Measurements from ENCODE around the gene SPINK7.

Gene SPINK7

GRCh38 chr5:148290271-148291195 lies 21.7 kb upstream of the SPINK7 start (continued):
- TF ChIP-seq ZNF16 (tag by site-specific recombination; IDR thresholded peaks at IDR 0.05; ENCODE audit: low read depth), result no peak

GRCh38 chr5:148297731-148298130 lies 14.5 kb upstream of the SPINK7 start:
- TF ChIP-seq OSR2 (tag by site-specific recombination; IDR thresholded peaks at IDR 0.05) (no peak), ZNF473 (tag by site-specific recombination; IDR thresholded peaks at IDR 0.05) (no peak), IKZF3 (tag by site-specific recombination; IDR thresholded peaks at IDR 0.05) (no peak)
- TF ChIP-seq, protein P1, sequence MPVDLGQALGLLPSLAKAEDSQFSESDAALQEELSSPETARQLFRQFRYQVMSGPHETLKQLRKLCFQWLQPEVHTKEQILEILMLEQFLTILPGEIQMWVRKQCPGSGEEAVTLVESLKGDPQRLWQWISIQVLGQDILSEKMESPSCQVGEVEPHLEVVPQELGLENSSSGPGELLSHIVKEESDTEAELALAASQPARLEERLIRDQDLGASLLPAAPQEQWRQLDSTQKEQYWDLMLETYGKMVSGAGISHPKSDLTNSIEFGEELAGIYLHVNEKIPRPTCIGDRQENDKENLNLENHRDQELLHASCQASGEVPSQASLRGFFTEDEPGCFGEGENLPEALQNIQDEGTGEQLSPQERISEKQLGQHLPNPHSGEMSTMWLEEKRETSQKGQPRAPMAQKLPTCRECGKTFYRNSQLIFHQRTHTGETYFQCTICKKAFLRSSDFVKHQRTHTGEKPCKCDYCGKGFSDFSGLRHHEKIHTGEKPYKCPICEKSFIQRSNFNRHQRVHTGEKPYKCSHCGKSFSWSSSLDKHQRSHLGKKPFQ (tag by site-specific recombination; IDR thresholded peaks at IDR 0.05), result no peak
- Histone ChIP-seq H3K27ac (ENCODE audit: extremely low read depth, low read depth, low read length) (no peak overlapping the region), H3K4me1 (ENCODE audit: control insufficient read depth, insufficient read depth, low read length) (no peaks in the 10 kb centered on the region), H3K4me3 (ENCODE audit: low read depth, low read length) (no peak overlapping the region), H3K36me3 (ENCODE audit: control insufficient read depth in 2 of 2, insufficient read depth in 1 of 2, low read length in 2 of 2) (no peaks in the 10 kb centered on the region), H3K9me3 (ENCODE audit: control insufficient read depth, insufficient read depth, low read depth, low read length) (no peaks in the 10 kb centered on the region)
- ChIA-PET CTCF (interaction anchor here (0.6 to 1.5 kb wide), 6 partner anchors 16 to 118 kb away, joined by 3 to 7 read pairs (median 4); no protein-coding TSS in a partner anchor), POLR2A (no interaction called here)

GRCh38 chr5:148306446-148306845 lies 5.8 kb upstream of the SPINK7 start:
- no peak overlapping the region for H3K4me3 ChIP-seq (ENCODE audit: low read depth, low read length)
- no peaks in the 10 kb centered on the region for H3K4me1 ChIP-seq (ENCODE audit: control insufficient read depth, insufficient read depth, low read length)
- CTCF ChIA-PET, result interaction anchor here (1.0 to 1.1 kb wide), 2 partner anchors 68 to 128 kb away, joined by 3 to 4 read pairs; no protein-coding TSS in a partner anchor
- POLR2A ChIA-PET, result no interaction called here
- no peaks in the 10 kb centered on the region for H3K36me3 ChIP-seq (ENCODE audit: control insufficient read depth in 2 of 2, insufficient read depth in 1 of 2, low read length in 2 of 2)
- H3K27ac ChIP-seq (ENCODE audit: extremely low read depth, low read depth, low read length), result no peak overlapping the region
- no peaks in the 10 kb centered on the region for H3K9me3 ChIP-seq (ENCODE audit: control insufficient read depth, insufficient read depth, low read depth, low read length)
- TF ChIP-seq ZNF626 (tag by site-specific recombination; IDR thresholded peaks at IDR 0.05), result no peak
- no peak for TF ChIP-seq SCRT1 (tag by site-specific recombination; IDR thresholded peaks at IDR 0.05; ENCODE audit: borderline replicate concordance)
- TF ChIP-seq ZNF555 (tag by site-specific recombination; conservative IDR thresholded peaks at IDR 0.05), result no peak
- no peak for TF ChIP-seq ZFP3 (tag by site-specific recombination; IDR thresholded peaks at IDR 0.05; ENCODE audit: low read depth)
- TF ChIP-seq ZNF362 (tag by site-specific recombination; IDR thresholded peaks at IDR 0.05), result no peak
- no peak for TF ChIP-seq ZNF148 (tag by site-specific recombination; IDR thresholded peaks at IDR 0.05; ENCODE audit: borderline replicate concordance)
- no peak for TF ChIP-seq PRDM2 (tag by site-specific recombination; IDR thresholded peaks at IDR 0.05; ENCODE audit: borderline replicate concordance)
- TF ChIP-seq, protein P2, sequence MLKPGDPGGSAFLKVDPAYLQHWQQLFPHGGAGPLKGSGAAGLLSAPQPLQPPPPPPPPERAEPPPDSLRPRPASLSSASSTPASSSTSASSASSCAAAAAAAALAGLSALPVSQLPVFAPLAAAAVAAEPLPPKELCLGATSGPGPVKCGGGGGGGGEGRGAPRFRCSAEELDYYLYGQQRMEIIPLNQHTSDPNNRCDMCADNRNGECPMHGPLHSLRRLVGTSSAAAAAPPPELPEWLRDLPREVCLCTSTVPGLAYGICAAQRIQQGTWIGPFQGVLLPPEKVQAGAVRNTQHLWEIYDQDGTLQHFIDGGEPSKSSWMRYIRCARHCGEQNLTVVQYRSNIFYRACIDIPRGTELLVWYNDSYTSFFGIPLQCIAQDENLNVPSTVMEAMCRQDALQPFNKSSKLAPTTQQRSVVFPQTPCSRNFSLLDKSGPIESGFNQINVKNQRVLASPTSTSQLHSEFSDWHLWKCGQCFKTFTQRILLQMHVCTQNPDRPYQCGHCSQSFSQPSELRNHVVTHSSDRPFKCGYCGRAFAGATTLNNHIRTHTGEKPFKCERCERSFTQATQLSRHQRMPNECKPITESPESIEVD (tag by site-specific recombination; IDR thresholded peaks at IDR 0.05), result no peak
- TF ChIP-seq ZNF37A (tag by site-specific recombination; IDR thresholded peaks at IDR 0.05), result no peak
- no peak for TF ChIP-seq ZEB2 (tag by site-specific recombination; IDR thresholded peaks at IDR 0.05)
- TF ChIP-seq KLF16 (tag by site-specific recombination; IDR thresholded peaks at IDR 0.05), result no peak
- no peak for TF ChIP-seq ZNF248 (tag by site-specific recombination; IDR thresholded peaks at IDR 0.05)
- TF ChIP-seq ZNF2 (tag by site-specific recombination; IDR thresholded peaks at IDR 0.05), result no peak
- no peak for TF ChIP-seq ZNF658 (tag by site-specific recombination; IDR thresholded peaks at IDR 0.05)
